ENCODE results near the gene JPH4. TPM values are rescaled to one million over a fixed set of nuclear protein-coding genes. Genes with fewer than 3 reads are reported as not detected.

Gene JPH4
- total RNA-seq, 1 donor from 2014 or later, result 7.4 TPM

DNA sequence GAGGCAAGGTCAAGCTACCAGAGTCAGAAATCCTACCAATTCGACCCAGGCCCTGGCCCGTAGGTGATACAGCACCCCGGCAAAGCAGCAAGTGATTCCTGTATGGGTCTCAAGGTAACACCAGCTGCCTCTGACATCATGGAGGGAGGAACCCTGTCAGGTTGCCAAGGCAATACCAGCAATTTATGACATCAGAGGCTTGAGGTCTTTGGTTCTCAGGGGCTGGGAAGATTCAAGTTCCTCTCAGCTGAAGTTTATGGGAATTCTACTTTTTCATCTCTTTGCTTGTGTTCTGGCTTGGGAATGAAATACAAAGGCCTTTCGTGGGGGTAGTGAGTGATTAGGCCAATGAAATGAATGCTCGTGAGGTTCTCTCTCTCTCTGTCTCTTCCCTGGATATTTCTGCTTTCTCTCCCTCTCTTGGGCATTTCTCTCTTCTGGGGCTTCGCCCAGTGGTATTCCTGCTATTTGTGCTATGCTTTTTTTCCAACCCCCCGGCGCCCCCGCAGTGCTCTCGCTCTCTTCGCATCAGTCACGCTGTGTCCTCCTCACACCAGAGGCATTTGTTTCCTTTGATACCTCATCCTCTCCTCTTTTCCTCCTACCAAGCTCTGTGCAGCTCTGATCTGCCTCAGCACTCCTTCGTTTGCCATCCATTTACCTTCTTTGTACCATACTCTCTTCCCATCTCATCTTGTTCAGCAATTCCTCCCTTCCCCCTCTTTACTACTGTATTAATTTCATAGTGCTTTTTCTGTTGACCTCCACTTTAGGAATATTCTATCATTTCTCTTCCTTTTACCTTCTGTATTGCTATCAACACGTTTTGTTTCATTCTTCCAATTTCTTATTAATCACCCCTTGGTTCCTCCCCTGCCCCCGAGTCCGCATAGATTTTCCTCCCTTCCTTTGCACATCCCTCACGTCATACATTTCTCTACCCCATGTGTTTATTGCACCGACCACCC is 30.0 kb downstream of the JPH4 start:
- Mint-ChIP-seq H3K27ac (no peak overlapping the region), H3K4me1 (peaks cover 8% of the 10 kb centered on the region), H3K27me3 (ENCODE audit: low read depth) (no peaks in the 10 kb centered on the region), H3K36me3 (no peaks in the 10 kb centered on the region), H3K9me3 (no peaks in the 10 kb centered on the region), H3K4me3 (no peak overlapping the region)
- no peak for DNase-seq (ENCODE audit: low spot score in 2 of 2, unreplicated experiment in 2 of 2)
- TF ChIP-seq, protein P1, sequence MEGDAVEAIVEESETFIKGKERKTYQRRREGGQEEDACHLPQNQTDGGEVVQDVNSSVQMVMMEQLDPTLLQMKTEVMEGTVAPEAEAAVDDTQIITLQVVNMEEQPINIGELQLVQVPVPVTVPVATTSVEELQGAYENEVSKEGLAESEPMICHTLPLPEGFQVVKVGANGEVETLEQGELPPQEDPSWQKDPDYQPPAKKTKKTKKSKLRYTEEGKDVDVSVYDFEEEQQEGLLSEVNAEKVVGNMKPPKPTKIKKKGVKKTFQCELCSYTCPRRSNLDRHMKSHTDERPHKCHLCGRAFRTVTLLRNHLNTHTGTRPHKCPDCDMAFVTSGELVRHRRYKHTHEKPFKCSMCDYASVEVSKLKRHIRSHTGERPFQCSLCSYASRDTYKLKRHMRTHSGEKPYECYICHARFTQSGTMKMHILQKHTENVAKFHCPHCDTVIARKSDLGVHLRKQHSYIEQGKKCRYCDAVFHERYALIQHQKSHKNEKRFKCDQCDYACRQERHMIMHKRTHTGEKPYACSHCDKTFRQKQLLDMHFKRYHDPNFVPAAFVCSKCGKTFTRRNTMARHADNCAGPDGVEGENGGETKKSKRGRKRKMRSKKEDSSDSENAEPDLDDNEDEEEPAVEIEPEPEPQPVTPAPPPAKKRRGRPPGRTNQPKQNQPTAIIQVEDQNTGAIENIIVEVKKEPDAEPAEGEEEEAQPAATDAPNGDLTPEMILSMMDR (IDR thresholded peaks at IDR 0.05; ENCODE audit: unreplicated experiment), result no peak

DNA sequence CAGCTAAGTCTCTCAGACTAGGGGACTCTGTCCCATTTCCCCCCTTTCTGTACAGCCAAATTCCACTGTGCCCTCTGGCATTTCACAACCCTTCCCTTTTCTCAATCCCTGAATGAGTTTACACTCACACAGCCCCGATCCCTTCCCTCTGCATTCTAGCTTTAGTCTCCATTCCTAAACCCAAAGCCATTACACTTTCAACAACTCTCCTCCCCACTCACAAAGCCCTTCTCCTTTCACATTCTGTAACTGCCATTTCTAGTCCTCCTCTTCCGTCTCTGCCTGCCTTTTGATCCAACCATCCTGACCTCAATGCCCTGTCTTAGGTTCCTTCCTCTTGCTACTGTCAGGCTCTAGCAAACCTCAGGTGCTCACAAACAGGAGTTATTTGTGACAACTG is 30.7 kb downstream of the JPH4 start:
- H3K9me3 Mint-ChIP-seq, result no peaks in the 10 kb centered on the region
- DNase-seq (ENCODE audit: low spot score in 2 of 2, unreplicated experiment in 2 of 2), result no peak
- H3K4me3 Mint-ChIP-seq, result no peak overlapping the region
- no peak overlapping the region for H3K27ac Mint-ChIP-seq
- TF ChIP-seq, protein P1 (IDR thresholded peaks at IDR 0.05; ENCODE audit: unreplicated experiment), result no peak
- H3K27me3 Mint-ChIP-seq (ENCODE audit: low read depth), result no peaks in the 10 kb centered on the region
- peaks cover 3% of the 10 kb centered on the region for H3K36me3 Mint-ChIP-seq
- H3K4me1 Mint-ChIP-seq, result peaks cover 8% of the 10 kb centered on the region

DNA sequence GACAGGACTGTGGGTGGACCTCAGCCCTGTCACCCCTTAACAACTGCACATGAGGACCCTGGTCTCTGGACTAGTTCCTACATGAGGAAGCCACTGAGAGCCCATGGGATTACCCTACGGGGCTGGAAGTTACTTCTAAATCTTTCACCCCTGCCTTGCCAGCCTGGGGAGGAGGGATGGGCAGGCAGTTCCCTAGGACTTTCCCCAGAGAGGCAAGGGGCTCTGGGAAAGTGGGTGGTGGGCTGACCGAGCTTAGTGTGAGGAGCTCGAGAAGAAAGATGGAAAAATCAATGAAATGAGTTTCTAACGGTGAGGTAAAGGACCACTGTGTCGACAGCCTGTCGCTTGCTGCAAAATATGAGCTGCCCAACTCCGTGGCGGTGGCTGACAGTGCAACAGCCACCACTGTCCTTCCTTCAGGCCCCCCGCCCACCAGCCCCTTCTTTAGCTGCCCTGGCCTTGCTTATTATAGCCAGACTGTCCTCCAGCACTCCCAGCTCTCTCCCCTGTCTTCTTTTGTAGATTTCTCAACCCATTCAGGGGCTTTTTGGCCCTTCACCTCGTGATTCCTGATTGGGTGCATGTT is 32.0 kb downstream of the JPH4 start:
- TF ChIP-seq, protein P1 (IDR thresholded peaks at IDR 0.05; ENCODE audit: unreplicated experiment), result no peak
- no peak overlapping the region for H3K4me3 Mint-ChIP-seq
- H3K27me3 Mint-ChIP-seq (ENCODE audit: low read depth), result no peaks in the 10 kb centered on the region
- no peak overlapping the region for H3K27ac Mint-ChIP-seq
- no peak for DNase-seq (ENCODE audit: low spot score in 2 of 2, unreplicated experiment in 2 of 2)
- peaks cover 3% of the 10 kb centered on the region for H3K36me3 Mint-ChIP-seq
- H3K4me1 Mint-ChIP-seq, result peaks cover 8% of the 10 kb centered on the region
- no peaks in the 10 kb centered on the region for H3K9me3 Mint-ChIP-seq

DNA sequence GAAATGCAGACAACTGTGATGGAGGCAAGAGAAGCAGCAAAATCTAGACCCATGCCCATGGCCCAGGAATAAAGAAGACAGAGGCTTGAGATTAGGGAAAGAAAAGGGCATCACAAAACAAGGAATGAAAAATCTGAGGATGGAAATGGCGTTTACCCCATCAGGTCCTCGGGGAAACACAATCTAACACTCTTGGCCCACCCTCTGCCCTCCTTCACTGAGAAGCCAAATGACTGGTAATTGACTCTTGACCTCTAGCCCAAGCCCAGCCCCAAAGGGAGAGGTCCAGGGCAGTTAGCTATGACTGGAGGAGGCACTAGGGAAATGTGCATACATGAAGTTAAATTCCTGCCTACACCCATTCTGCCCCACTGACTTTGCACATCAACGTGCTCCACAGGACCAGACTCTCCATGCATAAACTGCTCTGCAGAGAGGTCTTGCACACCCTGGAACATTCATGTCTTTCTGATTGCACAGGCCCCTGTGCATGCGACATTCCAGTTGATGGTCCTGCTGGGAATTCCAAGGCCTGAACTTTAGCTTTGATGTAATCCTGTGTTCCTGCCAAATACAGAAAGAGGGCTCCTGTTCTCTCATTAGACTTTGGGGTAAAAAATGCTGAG is 32.7 kb downstream of the JPH4 start:
- Mint-ChIP-seq H3K4me1 (peaks cover 8% of the 10 kb centered on the region), H3K9me3 (no peaks in the 10 kb centered on the region), H3K27ac (no peak overlapping the region), H3K27me3 (ENCODE audit: low read depth) (no peaks in the 10 kb centered on the region), H3K4me3 (no peak overlapping the region), H3K36me3 (peaks cover 3% of the 10 kb centered on the region)
- TF ChIP-seq, protein P1 (IDR thresholded peaks at IDR 0.05; ENCODE audit: unreplicated experiment), result no peak
- DNase-seq (ENCODE audit: low spot score in 2 of 2, unreplicated experiment in 2 of 2), result no peak

DNA sequence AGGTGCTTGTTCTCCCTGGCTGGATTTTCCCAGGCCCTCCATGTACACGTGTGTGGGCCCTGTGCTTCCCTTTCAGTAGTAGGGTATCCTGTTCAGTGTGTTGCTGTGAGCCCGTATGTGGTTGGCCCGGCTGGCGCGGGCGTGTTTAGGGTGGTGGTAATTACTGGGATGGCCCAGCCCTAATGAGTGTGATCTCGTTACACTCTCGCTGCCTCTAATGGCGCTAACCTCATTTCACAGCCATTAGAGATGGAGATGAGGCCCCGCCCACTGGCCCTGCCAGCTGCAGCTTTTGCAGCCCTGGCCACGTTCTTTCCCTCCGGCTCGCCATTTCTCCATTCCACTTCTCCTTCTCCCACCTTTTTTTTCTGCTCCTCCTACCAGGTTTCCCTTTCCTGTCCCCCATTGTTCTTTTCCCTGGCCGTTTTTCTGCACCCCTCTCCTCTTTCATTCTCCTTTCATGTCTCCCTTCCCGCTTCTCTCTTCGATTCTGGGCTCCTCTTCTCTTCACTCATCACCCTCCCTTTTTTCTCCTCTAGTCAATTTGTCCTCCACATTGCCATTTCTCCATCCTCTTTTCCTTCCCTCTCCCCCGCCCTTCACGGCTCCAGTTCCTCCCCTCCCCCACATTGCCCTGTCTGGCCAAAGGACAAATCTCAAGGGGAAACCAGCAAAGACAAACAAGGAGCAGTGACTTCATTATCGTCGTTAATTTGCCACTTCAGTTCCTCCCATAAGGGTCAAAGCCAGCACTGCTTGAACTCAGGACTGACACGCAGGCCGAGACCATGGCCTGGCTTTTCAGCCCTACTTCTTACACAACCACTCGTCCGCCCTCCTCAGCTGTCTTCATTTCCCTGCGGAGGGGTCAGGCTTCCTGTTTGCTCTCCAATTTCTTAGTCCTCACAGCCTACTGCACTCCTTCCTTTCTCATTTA is 33.8 kb downstream of the JPH4 start:
- TF ChIP-seq, protein P1 (IDR thresholded peaks at IDR 0.05; ENCODE audit: unreplicated experiment), result no peak
- no peak for DNase-seq (ENCODE audit: low spot score in 2 of 2, unreplicated experiment in 2 of 2)
- H3K4me3 Mint-ChIP-seq, result no peak overlapping the region
- H3K27ac Mint-ChIP-seq, result no peak overlapping the region
- no peaks in the 10 kb centered on the region for H3K27me3 Mint-ChIP-seq (ENCODE audit: low read depth)
- H3K4me1 Mint-ChIP-seq, result peaks cover 12% of the 10 kb centered on the region
- H3K9me3 Mint-ChIP-seq, result no peaks in the 10 kb centered on the region
- peaks cover 3% of the 10 kb centered on the region for H3K36me3 Mint-ChIP-seq
